ENCODE results near the gene FBF1. TPM values are rescaled to one million over a fixed set of nuclear protein-coding genes. Genes with fewer than 3 reads are reported as not detected.

Gene FBF1
- total RNA-seq, 4 donors from 2014 or later, result 17.8 to 57.5 (median 27.9) TPM

GRCh38 chr17:75980188-75981018 lies 39.6 kb upstream of the FBF1 start:
- DNase-seq (ENCODE audit: low spot score in 2 of 2), result peak in 1 of 2 donors; percentile 59
- peak overlapping the region; percentile 82 for H3K4me3 ChIP-seq
- H3K4me1 ChIP-seq, result peaks cover 86% of the 10 kb centered on the region
- no peaks in the 10 kb centered on the region for H3K27me3 ChIP-seq
- no peak for TF ChIP-seq EP300 (IDR thresholded peaks at IDR 0.05)
- no peak for TF ChIP-seq CTCF (IDR thresholded peaks at IDR 0.05)
- WGBS, result 79% methylated on average over 18 of the region's 18 CpGs
- no peaks in the 10 kb centered on the region for H3K9me3 ChIP-seq
- H3K36me3 ChIP-seq, result no peaks in the 10 kb centered on the region
- peak overlapping the region; percentile 99 for H3K27ac ChIP-seq

- TF ChIP-seq POLR2A (IDR thresholded peaks at IDR 0.05), result no peak
- no peak for TF ChIP-seq EP300 (IDR thresholded peaks at IDR 0.05)
- no peak for TF ChIP-seq POLR2AphosphoS5 (IDR thresholded peaks at IDR 0.05)
- TF ChIP-seq CTCF (IDR thresholded peaks at IDR 0.05), result no peak
- 9% methylated on average over 15 of the region's 19 CpGs for WGBS
- Histone ChIP-seq H3K4me3 (peak overlapping the region; percentile 82), H3K27ac (peak overlapping the region; percentile 99), H3K4me1 (peaks cover 80% of the 10 kb centered on the region), H3K36me3 (no peaks in the 10 kb centered on the region), H3K9me3 (no peaks in the 10 kb centered on the region), H3K27me3 (no peaks in the 10 kb centered on the region)
- peak in 1 of 2 donors; percentile 86 for DNase-seq (ENCODE audit: low spot score in 2 of 2)
Observed at GRCh38 chr17:75979705-75980187, 38.9 kb upstream of the FBF1 start.

- TF ChIP-seq CTCF (IDR thresholded peaks at IDR 0.05) (peak in 1 of 2 donors; percentile 45), POLR2A (IDR thresholded peaks at IDR 0.05) (peak; percentile 51 to 88), EP300 (IDR thresholded peaks at IDR 0.05) (no peak), POLR2AphosphoS5 (IDR thresholded peaks at IDR 0.05) (peak; percentile 8 to 80 (median 51))
- DNase-seq (ENCODE audit: low spot score in 2 of 2), result peak; percentile 99
- H3K27me3 ChIP-seq, result no peaks in the 10 kb centered on the region
- WGBS, result 0% methylated on average over 45 of the region's 72 CpGs
- peak within 1 kb of the TSS; percentile 99 for H3K27ac ChIP-seq
- H3K4me1 ChIP-seq, result peaks cover 73% of the 10 kb centered on the region
- no peaks in the 10 kb centered on the region for H3K9me3 ChIP-seq
- peak within 1 kb of the TSS; percentile 82 for H3K4me3 ChIP-seq
- H3K36me3 ChIP-seq, result no peaks in the 10 kb centered on the region
Observed at GRCh38 chr17:75978938-75979704, 38.3 kb upstream of the FBF1 start, which contains the start of the genes ACOX1 and TEN1. TSS of gene ACOX1 (minus strand) at chr17:75979166. CDS start at chr17:75979073, 93 bp downstream. TSS of gene TEN1 (plus strand) at chr17:75979240. CDS start at chr17:75986193, 6,953 bp downstream.

GRCh38 chr17:75976175-75976848 lies 35.5 kb upstream of the FBF1 start:
- Histone ChIP-seq H3K27ac (peak overlapping the region; percentile 35), H3K9me3 (no peaks in the 10 kb centered on the region)
- TF ChIP-seq CTCF (IDR thresholded peaks at IDR 0.05) (no peak), POLR2AphosphoS5 (IDR thresholded peaks at IDR 0.05) (no peak), EP300 (IDR thresholded peaks at IDR 0.05) (no peak), POLR2A (IDR thresholded peaks at IDR 0.05) (no peak)

More at GRCh38 chr17:75976175-75976848, 35.5 kb upstream of the FBF1 start:
- Histone ChIP-seq H3K4me1 (peaks cover 49% of the 10 kb centered on the region), H3K4me3 (peak overlapping the region; percentile 82), H3K36me3 (peaks cover 18% of the 10 kb centered on the region), H3K27me3 (no peaks in the 10 kb centered on the region)
- DNase-seq (ENCODE audit: low spot score in 2 of 2), result no peak
- 37% methylated on average over 9 of the region's 9 CpGs for WGBS

Measured in suprapubic skin (tissue), 4 donors.